ENCODE data around the gene EIF4A3. TPM values are rescaled to one million over a fixed set of nuclear protein-coding genes. Genes with fewer than 3 reads are reported as not detected.

Gene EIF4A3
- total RNA-seq, 2 experiments from 2014 or later: 178 to 183 TPM

DNA sequence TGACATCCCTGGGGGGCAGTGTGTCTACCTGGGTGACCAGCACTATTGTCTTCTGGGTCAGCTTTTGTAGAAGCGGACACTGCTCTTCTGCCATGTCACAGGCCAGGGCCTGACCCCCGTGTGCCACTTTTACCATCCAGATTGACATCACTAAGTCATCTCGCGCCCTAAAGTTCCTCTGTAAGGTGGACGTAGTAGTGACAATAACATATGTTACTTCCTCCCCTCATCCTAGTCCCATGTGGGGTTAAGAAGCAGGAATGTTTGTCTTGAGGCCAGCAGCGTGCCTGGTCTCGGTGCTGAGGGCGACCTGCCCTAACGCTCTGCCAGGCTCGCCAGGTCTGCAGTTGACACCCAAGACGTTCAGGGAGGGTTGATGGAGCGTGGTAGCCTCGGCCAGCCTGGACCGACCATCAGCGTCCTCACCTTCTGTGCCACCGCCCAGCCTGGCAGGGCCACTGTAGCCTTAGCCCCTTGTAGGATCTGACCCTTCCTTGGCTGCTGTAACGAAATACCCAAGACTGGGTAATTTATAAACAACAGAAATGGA lies 24.8 kb downstream of the EIF4A3 start:
- Mint-ChIP-seq H3K4me3 (no peak overlapping the region), H3K27ac (no peak overlapping the region), H3K36me3 (ENCODE audit: low read depth) (no peaks in the 10 kb centered on the region), H3K27me3 (peaks cover 4% of the 10 kb centered on the region), H3K9me3 (no peaks in the 10 kb centered on the region), H3K4me1 (ENCODE audit: low read depth) (no peaks in the 10 kb centered on the region)
- ATAC-seq: no peak
- intact Hi-C loops (cut with micrococcal nuclease): no loop called here
- CTCF ChIA-PET: no interaction called here
- POLR2A ChIA-PET: interaction anchor here (0.7 kb wide), 1 partner anchor 24 kb away, joined by 3 read pairs; no protein-coding TSS in a partner anchor
- no peak for DNase-seq
- TF ChIP-seq, protein P1, sequence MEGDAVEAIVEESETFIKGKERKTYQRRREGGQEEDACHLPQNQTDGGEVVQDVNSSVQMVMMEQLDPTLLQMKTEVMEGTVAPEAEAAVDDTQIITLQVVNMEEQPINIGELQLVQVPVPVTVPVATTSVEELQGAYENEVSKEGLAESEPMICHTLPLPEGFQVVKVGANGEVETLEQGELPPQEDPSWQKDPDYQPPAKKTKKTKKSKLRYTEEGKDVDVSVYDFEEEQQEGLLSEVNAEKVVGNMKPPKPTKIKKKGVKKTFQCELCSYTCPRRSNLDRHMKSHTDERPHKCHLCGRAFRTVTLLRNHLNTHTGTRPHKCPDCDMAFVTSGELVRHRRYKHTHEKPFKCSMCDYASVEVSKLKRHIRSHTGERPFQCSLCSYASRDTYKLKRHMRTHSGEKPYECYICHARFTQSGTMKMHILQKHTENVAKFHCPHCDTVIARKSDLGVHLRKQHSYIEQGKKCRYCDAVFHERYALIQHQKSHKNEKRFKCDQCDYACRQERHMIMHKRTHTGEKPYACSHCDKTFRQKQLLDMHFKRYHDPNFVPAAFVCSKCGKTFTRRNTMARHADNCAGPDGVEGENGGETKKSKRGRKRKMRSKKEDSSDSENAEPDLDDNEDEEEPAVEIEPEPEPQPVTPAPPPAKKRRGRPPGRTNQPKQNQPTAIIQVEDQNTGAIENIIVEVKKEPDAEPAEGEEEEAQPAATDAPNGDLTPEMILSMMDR (IDR thresholded peaks at IDR 0.05): no peak

DNA sequence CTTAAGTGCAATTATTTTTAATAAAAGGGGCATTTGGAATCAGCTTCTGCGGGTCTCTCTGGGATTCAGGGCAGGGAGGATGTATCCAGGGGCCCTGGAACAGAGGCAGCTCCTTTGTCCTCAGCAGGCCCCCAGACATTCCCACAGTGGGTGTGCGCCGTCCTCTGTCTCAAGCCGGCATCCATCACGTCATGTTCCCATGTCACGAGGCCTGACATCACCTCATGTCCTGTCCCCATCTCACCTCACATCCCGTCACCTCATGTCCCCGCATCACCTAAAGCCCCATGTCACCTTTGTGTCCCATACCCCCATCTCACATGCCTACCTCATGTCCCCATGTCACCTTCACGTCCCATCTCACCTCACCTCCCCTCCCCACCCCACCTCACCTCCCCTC lies 27.1 kb downstream of the EIF4A3 start:
- CTCF ChIA-PET: no interaction called here
- no peak for DNase-seq
- intact Hi-C loops (cut with micrococcal nuclease): no loop called here

GRCh38 chr17:80119271-80119791 lies 27.6 kb downstream of the EIF4A3 start:
- H3K27ac Mint-ChIP-seq: no peak overlapping the region
- DNase-seq: no peak
- ATAC-seq: no peak
- no peaks in the 10 kb centered on the region for H3K27me3 Mint-ChIP-seq
- H3K4me1 Mint-ChIP-seq (ENCODE audit: low read depth): no peaks in the 10 kb centered on the region
- intact Hi-C loops (cut with micrococcal nuclease): no loop called here
- peaks cover 1% of the 10 kb centered on the region for H3K36me3 Mint-ChIP-seq (ENCODE audit: low read depth)
- ChIA-PET POLR2A (interaction anchor here (1.0 kb wide), 1 partner anchor 13 kb away, joined by 3 read pairs; no protein-coding TSS in a partner anchor), CTCF (no interaction called here)
- peaks cover 2% of the 10 kb centered on the region for H3K9me3 Mint-ChIP-seq
- TF ChIP-seq, protein P1 (IDR thresholded peaks at IDR 0.05): no peak
- H3K4me3 Mint-ChIP-seq: no peak overlapping the region

More for the DNA sequence above, 27.1 kb downstream of the EIF4A3 start:
- H3K4me3 Mint-ChIP-seq: no peak overlapping the region
- H3K36me3 Mint-ChIP-seq (ENCODE audit: low read depth): no peaks in the 10 kb centered on the region
- POLR2A ChIA-PET: interaction anchor here (1.0 kb wide), 1 partner anchor 13 kb away, joined by 3 read pairs; no protein-coding TSS in a partner anchor
- peaks cover 2% of the 10 kb centered on the region for H3K9me3 Mint-ChIP-seq
- TF ChIP-seq, protein P1 (IDR thresholded peaks at IDR 0.05): no peak
- no peaks in the 10 kb centered on the region for H3K4me1 Mint-ChIP-seq (ENCODE audit: low read depth)
- H3K27ac Mint-ChIP-seq: no peak overlapping the region
- H3K27me3 Mint-ChIP-seq: no peaks in the 10 kb centered on the region
- ATAC-seq: no peak

DNA sequence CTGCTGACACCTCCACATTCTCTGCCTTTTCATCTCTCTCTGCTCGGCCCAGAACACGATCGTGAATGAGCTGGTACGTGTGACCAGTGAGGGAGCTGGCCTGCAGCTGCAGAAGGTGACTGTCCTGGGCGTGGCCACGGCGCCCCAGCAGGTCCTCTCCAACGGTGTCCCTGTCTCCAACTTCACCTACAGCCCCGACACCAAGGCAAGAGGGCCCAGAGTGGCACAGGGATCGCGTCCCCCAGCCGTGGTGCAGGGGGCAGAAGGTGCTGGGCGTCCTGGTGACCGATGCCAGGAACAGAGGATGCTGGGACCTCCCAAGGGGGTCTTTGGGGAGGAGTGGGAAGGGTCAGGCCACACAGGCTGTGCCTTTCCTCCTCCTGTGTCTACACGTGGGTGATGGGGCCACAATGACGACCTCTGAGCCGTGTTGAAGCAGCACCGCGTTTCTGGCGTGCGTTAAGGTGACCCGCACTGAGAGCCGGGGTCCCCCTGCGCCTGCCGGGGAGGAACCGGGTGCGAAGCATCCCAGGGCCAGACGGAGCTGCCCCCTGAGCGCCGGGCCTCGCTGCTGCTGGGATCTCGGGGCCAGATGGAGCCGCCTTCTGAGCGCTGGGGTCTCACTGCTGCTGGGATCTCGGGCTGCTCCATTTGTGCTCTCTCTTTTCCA lies 28.2 kb downstream of the EIF4A3 start:
- H3K4me1 Mint-ChIP-seq (ENCODE audit: low read depth): no peaks in the 10 kb centered on the region
- H3K9me3 Mint-ChIP-seq: peaks cover 2% of the 10 kb centered on the region
- H3K27ac Mint-ChIP-seq: no peak overlapping the region
- H3K4me3 Mint-ChIP-seq: no peak overlapping the region
- DNase-seq (no peak), ATAC-seq (no peak)
- H3K27me3 Mint-ChIP-seq: no peaks in the 10 kb centered on the region
- intact Hi-C loops (cut with micrococcal nuclease): no loop called here
- TF ChIP-seq, protein P1 (IDR thresholded peaks at IDR 0.05): no peak
- POLR2A ChIA-PET: interaction anchor here (1.0 kb wide), 2 partner anchors 13 to 14 kb away, joined by 3 read pairs; no protein-coding TSS in a partner anchor
- CTCF ChIA-PET: no interaction called here
- H3K36me3 Mint-ChIP-seq (ENCODE audit: low read depth): peaks cover 6% of the 10 kb centered on the region
